DMS53 (cell line): Measurements from ENCODE around the gene TMEM163.
A peak's percentile ranks its signal among the peaks of the same experiment; 100 is the strongest.
"Not testable (repeated sequence)": the region's sequence is repeated elsewhere in the genome, so short reads cannot be mapped to it uniquely, and the experiment has no call there.

ENCODE experiments used
- DNase-seq: peaks from one replicate; lab custom pipeline; 2025; lab: John Stamatoyannopoulos, UW

The TMEM163 gene

GRCh38 chr2:134482766-134483340 lies 235.9 kb downstream of the TMEM163 start:
- no peak for DNase-seq

GRCh38 chr2:134482131-134482723 lies 236.6 kb downstream of the TMEM163 start:
- no peak for DNase-seq

- DNase-seq, result no peak
Measured at GRCh38 chr2:134479696-134480330, 239.0 kb downstream of the TMEM163 start.

GRCh38 chr2:134476982-134477381 lies 241.8 kb downstream of the TMEM163 start:
- DNase-seq, result not testable (repeated sequence)

- DNase-seq, result no peak
Measured at GRCh38 chr2:134470561-134471168, 248.1 kb downstream of the TMEM163 start.

- DNase-seq, result no peak
Measured at GRCh38 chr2:134469516-134470115, 249.2 kb downstream of the TMEM163 start.

- DNase-seq, result no peak
Measured at GRCh38 chr2:134468776-134469175, 250.0 kb downstream of the TMEM163 start.

GRCh38 chr2:134468164-134468563 lies 250.6 kb downstream of the TMEM163 start:
- DNase-seq, result no peak

- peak; percentile 63 for DNase-seq
Measured at GRCh38 chr2:134466141-134466540, 252.7 kb downstream of the TMEM163 start.

- no peak for DNase-seq
Measured at GRCh38 chr2:134465228-134466105, 253.3 kb downstream of the TMEM163 start.

- DNase-seq, result no peak
Measured at GRCh38 chr2:134463699-134464022, 255.1 kb downstream of the TMEM163 start.

- DNase-seq, result no peak
Measured at GRCh38 chr2:134462791-134463698, 255.8 kb downstream of the TMEM163 start.

GRCh38 chr2:134462275-134462674 lies 256.5 kb downstream of the TMEM163 start:
- no peak for DNase-seq

- DNase-seq, result peak; percentile 36
Measured at GRCh38 chr2:134461511-134461910, 257.3 kb downstream of the TMEM163 start.

GRCh38 chr2:134460583-134460998 lies 258.2 kb downstream of the TMEM163 start:
- DNase-seq, result peak; percentile 70

- no peak for DNase-seq
Measured at GRCh38 chr2:134459706-134460406, 258.9 kb downstream of the TMEM163 start.

- no peak for DNase-seq
Measured at GRCh38 chr2:134458950-134459349, 259.9 kb downstream of the TMEM163 start.

- no peak for DNase-seq
Measured at GRCh38 chr2:134458473-134458853, 260.3 kb downstream of the TMEM163 start.

GRCh38 chr2:134457765-134458472 lies 260.9 kb downstream of the TMEM163 start:
- DNase-seq, result peak; percentile 53

GRCh38 chr2:134457353-134457752 lies 261.4 kb downstream of the TMEM163 start:
- no peak for DNase-seq
